ENCODE results near the gene ZBTB37. TPM values are rescaled to one million over a fixed set of nuclear protein-coding genes. Genes with fewer than 3 reads are reported as not detected.
A peak's percentile ranks its signal among the peaks of the same experiment; 100 is the strongest.

The ZBTB37 gene
- total RNA-seq, 1 experiment from 2014 or later = 12.0 TPM

DNA sequence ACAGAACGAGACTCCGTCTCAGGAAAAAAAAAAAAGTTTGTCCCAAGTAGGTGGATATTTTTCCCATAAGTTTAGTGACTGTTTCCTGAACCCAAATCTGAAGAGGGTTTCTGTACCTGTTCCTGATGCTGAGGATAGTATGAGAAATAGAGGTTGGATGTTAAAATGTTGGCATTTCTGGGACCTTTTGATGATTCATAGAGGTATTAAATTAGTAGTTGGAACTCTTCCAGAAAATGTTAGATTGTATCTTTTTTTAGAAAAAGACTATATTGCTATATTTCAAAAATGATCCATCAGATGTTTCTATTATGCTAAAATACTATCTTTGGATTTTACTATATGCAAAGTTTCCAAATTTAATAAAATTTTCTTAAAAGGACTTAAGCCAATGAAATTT, 40.6 kb upstream of the ZBTB37 start:
- Histone ChIP-seq H3K9ac (ENCODE audit: extremely low read depth, insufficient read length, low read length) (no peak overlapping the region), H2AFZ (ENCODE audit: low read length) (no peak overlapping the region), H2BK12ac (ENCODE audit: insufficient read length, low read depth, low read length) (no peak overlapping the region), H4K91ac (ENCODE audit: insufficient read length, low read depth, low read length) (no peak overlapping the region), H4K5ac (ENCODE audit: insufficient read length, low read depth, low read length) (no peak overlapping the region), H3K23me2 (ENCODE audit: insufficient read length, low read depth, low read length, poor library complexity, severe bottlenecking) (peaks cover 7% of the 10 kb centered on the region), H3K79me1 (ENCODE audit: insufficient read depth, low read depth, low read length, poor library complexity, severe bottlenecking) (peaks cover under 1% of the 10 kb centered on the region), H2AK5ac (ENCODE audit: insufficient read length, low read length) (no peak overlapping the region), H3K79me2 (ENCODE audit: insufficient read depth, low read length) (peaks cover 9% of the 10 kb centered on the region; the same call in 1 of the 2 replicates), H3K18ac (ENCODE audit: insufficient read length, low read depth, low read length) (no peak overlapping the region), H3K4me2 (ENCODE audit: insufficient read depth, insufficient read length, low read length) (no peak overlapping the region), H2BK15ac (ENCODE audit: low read depth, low read length) (no peak overlapping the region), H4K8ac (replicated peaks; ENCODE audit: insufficient read length, low read depth, low read length) (no peak overlapping the region), H2BK5ac (ENCODE audit: insufficient read length, low read length) (no peak overlapping the region), H3K14ac (ENCODE audit: insufficient read depth, low read length) (no peak overlapping the region), H3K4me1 (ENCODE audit: insufficient read depth, low read length) (no peaks in the 10 kb centered on the region; the same call in 1 of the 2 replicates), H3K9me3 (ENCODE audit: control insufficient read depth, low read depth, low read length) (no peaks in the 10 kb centered on the region), H3K23ac (ENCODE audit: insufficient read length, low read depth, low read length) (no peak overlapping the region), H3T11ph (ENCODE audit: low read length) (no peak overlapping the region), H3K27me3 (ENCODE audit: insufficient read depth, low read length) (no peaks in the 10 kb centered on the region), H2BK20ac (ENCODE audit: low read depth, low read length, poor library complexity, severe bottlenecking) (no peak overlapping the region), H3K27ac (ENCODE audit: insufficient read length, low read depth, low read length) (no peak overlapping the region), H3K56ac (ENCODE audit: insufficient read length, low read depth, low read length) (no peak overlapping the region), H3K4ac (ENCODE audit: low read depth, low read length) (no peak overlapping the region), H4K20me1 (ENCODE audit: control insufficient read depth, insufficient read depth, insufficient read length) (no peaks in the 10 kb centered on the region), H2BK120ac (ENCODE audit: low read depth, low read length, poor library complexity, severe bottlenecking) (no peak overlapping the region)
- Mint-ChIP-seq H3K4me1 (peaks cover 11 to 16% of the 10 kb centered on the region in 2 experiments), H3K36me3 (ENCODE audit: insufficient read depth in 1 of 3, low read depth in 3 of 3) (peaks cover 14 to 31% (median 24%) of the 10 kb centered on the region in 3 experiments; a peak in 6 of 7 replicates), H3K27me3 (ENCODE audit: low read depth) (no peaks in the 10 kb centered on the region), H3K4me3 (no peak overlapping the region), H3K9me3 (no peaks in the 10 kb centered on the region), H3K27ac (0 out of 7 replicates have a peak overlapping the region, but pooled peaks of 1 of the 3 experiments have one; percentile 15)
- WGBS (ENCODE audit: extremely low coverage, insufficient read length, low lambda C conversion rate) = no CpG with 5 or more reads among the region's 2 CpGs
- TF ChIP-seq, protein P1, sequence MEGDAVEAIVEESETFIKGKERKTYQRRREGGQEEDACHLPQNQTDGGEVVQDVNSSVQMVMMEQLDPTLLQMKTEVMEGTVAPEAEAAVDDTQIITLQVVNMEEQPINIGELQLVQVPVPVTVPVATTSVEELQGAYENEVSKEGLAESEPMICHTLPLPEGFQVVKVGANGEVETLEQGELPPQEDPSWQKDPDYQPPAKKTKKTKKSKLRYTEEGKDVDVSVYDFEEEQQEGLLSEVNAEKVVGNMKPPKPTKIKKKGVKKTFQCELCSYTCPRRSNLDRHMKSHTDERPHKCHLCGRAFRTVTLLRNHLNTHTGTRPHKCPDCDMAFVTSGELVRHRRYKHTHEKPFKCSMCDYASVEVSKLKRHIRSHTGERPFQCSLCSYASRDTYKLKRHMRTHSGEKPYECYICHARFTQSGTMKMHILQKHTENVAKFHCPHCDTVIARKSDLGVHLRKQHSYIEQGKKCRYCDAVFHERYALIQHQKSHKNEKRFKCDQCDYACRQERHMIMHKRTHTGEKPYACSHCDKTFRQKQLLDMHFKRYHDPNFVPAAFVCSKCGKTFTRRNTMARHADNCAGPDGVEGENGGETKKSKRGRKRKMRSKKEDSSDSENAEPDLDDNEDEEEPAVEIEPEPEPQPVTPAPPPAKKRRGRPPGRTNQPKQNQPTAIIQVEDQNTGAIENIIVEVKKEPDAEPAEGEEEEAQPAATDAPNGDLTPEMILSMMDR (conservative IDR thresholded peaks at IDR 0.05) = no peak
- DNase-seq = no peak
